ENCODE data around the gene ZNF106. TPM values are rescaled to one million over a fixed set of nuclear protein-coding genes. Genes with fewer than 3 reads are reported as not detected.

The ZNF106 gene
- total and polyA plus RNA-seq, 2 of the 4 experiments (the other 2 are of a cell fraction): 19.2 to 87.5 TPM

DNA sequence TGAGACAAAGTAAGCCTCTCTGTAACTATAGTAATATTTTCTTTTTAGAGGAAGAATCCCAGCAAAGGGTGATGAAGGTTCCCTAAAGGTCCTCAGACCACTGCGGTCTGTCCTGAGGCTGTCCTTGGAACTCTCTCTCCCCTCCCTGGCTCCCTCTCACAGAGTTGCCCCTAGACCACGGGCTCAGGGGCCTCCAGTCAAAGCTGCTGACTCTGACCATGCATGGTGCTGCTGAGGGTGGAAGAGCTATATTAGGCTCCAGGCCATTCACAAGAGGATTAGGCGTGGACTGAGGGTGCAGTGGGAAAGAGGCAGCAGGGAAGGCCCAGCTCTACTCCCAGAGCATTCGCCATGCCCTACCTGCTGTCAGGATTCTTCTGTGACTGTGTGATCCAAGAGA lies 117.0 kb downstream of the ZNF106 start:
- H3K9me3 ChIP-seq (ENCODE audit: control insufficient read depth, insufficient read depth, low read length): peaks cover 5% of the 10 kb centered on the region
- ChIA-PET POLR2A (ENCODE audit: unreplicated experiment) (no interaction called here), CTCF (interaction anchor here (1.9 kb wide), 1 partner anchor 11 kb away, joined by 8 read pairs; no protein-coding TSS in a partner anchor)
- no peak overlapping the region for H2AK5ac ChIP-seq (ENCODE audit: low read depth, low read length)
- H3K23ac ChIP-seq (ENCODE audit: low read depth, low read length): no peak overlapping the region
- no peaks in the 10 kb centered on the region; the same call in 1 of the 2 replicates for H3K9me1 ChIP-seq (ENCODE audit: insufficient read depth, low read length)
- H3K56ac ChIP-seq (ENCODE audit: extremely low read depth, insufficient read depth, low read length): no peak overlapping the region
- in situ Hi-C loops (cut with MboI; ENCODE audit: low sequenced_read_pairs): no loop called here
- H2AFZ ChIP-seq (replicated peaks; ENCODE audit: low read length, poor library complexity): no peak overlapping the region
- H4K8ac ChIP-seq (ENCODE audit: low read depth in 2 of 2, low read length in 2 of 2): no peak overlapping the region
- no TSS peak for BruUV-seq (replicated peaks)
- H3K27me3 ChIP-seq (ENCODE audit: control insufficient read depth, insufficient read depth, low read length): no peaks in the 10 kb centered on the region
- H4K5ac ChIP-seq (ENCODE audit: low read depth, low read length): no peak overlapping the region
- H3K4ac ChIP-seq (ENCODE audit: low read depth, low read length): no peak overlapping the region
- H3K18ac ChIP-seq (ENCODE audit: low read depth, low read length): no peak overlapping the region
- ATAC-seq (ENCODE audit: low read depth): no peak
- no peak overlapping the region for H3K27ac ChIP-seq (ENCODE audit: insufficient read depth, low read length)
- H4K91ac ChIP-seq (ENCODE audit: insufficient read depth, low read depth, low read length): no peak overlapping the region
- no peaks in the 10 kb centered on the region for H4K20me1 ChIP-seq (ENCODE audit: insufficient read depth, low read length)
- no peak overlapping the region for H2BK120ac ChIP-seq (ENCODE audit: low read depth, low read length)
- H2AK9ac ChIP-seq (replicated peaks; ENCODE audit: low read depth, low read length, poor library complexity): no peak overlapping the region
- H2BK20ac ChIP-seq (ENCODE audit: low read depth, low read length): no peak overlapping the region
- H3K4me1 ChIP-seq (ENCODE audit: control insufficient read depth, insufficient read depth, low read length): peaks cover 2% of the 10 kb centered on the region; the same call in 1 of the 2 replicates
- no peak for TF ChIP-seq POLR2A (IDR thresholded peaks at IDR 0.05; ENCODE audit: low read depth, low read length)
- no peak for TF ChIP-seq SMC3 (IDR thresholded peaks at IDR 0.05; ENCODE audit: low read depth, low read length)
- no peak for TF ChIP-seq MXI1 (IDR thresholded peaks at IDR 0.05; ENCODE audit: borderline replicate concordance, low read depth, low read length)
- no peak for TF ChIP-seq FOS (IDR thresholded peaks at IDR 0.05; ENCODE audit: low read depth, low read length)
- H3K9ac ChIP-seq (ENCODE audit: low read depth, low read length): no peak overlapping the region
- 100% methylated on average over 1 of the region's 4 CpGs; no CpG with 5 or more reads in 1 of the 2 experiments for WGBS, 2 experiments (ENCODE audit: extremely low coverage in 2 of 2, insufficient read length in 1 of 2)
- no peak for DNase-seq
- no peak overlapping the region for H2BK5ac ChIP-seq (ENCODE audit: low read depth, low read length, poor library complexity, severe bottlenecking)
- H3K4me3 ChIP-seq (ENCODE audit: insufficient read depth, low read depth, low read length): no peak overlapping the region
- no peak overlapping the region for H2BK15ac ChIP-seq (ENCODE audit: low read depth, low read length)
- H3K14ac ChIP-seq (replicated peaks; ENCODE audit: low read depth, low read length): no peak overlapping the region
- intact Hi-C loops (cut with micrococcal nuclease): no loop called here
- H3K36me3 ChIP-seq (ENCODE audit: control insufficient read depth, insufficient read depth, low read length): no peaks in the 10 kb centered on the region
- H3K79me1 ChIP-seq (ENCODE audit: low read depth in 1 of 2, low read length in 2 of 2): no peaks in the 10 kb centered on the region
- dilution Hi-C loops (cut with HindIII; ENCODE audit: low sequenced_read_pairs, unreplicated experiment): no loop called here
- no peak overlapping the region for H3K4me2 ChIP-seq (ENCODE audit: low read depth, low read length)
